RWPE2 (cell line): ENCODE results near the gene TOR1A.

Source experiments
- ATAC-seq: fragments of 200-7000 bp; cut with Tn5 transposase; 3 replicates; pipeline ENCODE4 v1.9.1; 2021; ENCODE audit warnings: low read depth
- DNase-seq: peaks from one replicate; pipeline ENCODE4 v3.0.0-alpha.2; 2020; ENCODE audit warnings: low spot score
- H3K27ac ChIP-seq: fragments of 450-650 bp; 2 replicates; pipeline ENCODE4 v1.5.1; 2017; ENCODE audit warnings: mild to moderate bottlenecking; ENCODE audit not compliant: poor library complexity, severe bottlenecking
- H3K27me3 ChIP-seq: fragments of 250-450 bp; sonication (Bioruptor Pico); 2 replicates; pipeline ENCODE4 v1.5.1; 2021; ENCODE audit warnings: mild to moderate bottlenecking, moderate library complexity; ENCODE audit not compliant: insufficient read depth, poor library complexity, severe bottlenecking
- H3K36me3 ChIP-seq: fragments of 250-450 bp; sonication (Bioruptor Pico); 2 replicates; pipeline ENCODE4 v1.5.1; 2020; ENCODE audit warnings: low read depth, mild to moderate bottlenecking, moderate library complexity
- H3K4me1 ChIP-seq: fragments of 250-450 bp; sonication (Bioruptor Pico); 2 replicates; pipeline ENCODE4 v1.5.1; 2021; ENCODE audit warnings: mild to moderate bottlenecking, moderate library complexity; ENCODE audit not compliant: insufficient read depth, poor library complexity, severe bottlenecking
- H3K4me3 ChIP-seq: fragments of 250-450 bp; sonication (Bioruptor Pico); 2 replicates; pipeline ENCODE4 v1.5.1; 2021; ENCODE audit warnings: mild to moderate bottlenecking, moderate library complexity; ENCODE audit not compliant: severe bottlenecking
- H3K9me3 ChIP-seq: fragments of 250-450 bp; sonication (Bioruptor Pico); 2 replicates; pipeline ENCODE4 v1.5.1; 2021; ENCODE audit warnings: mild to moderate bottlenecking, moderate library complexity; ENCODE audit not compliant: severe bottlenecking
- TF ChIP-seq, protein P1 (sequence below): fragments of 450-650 bp; IDR thresholded peaks from one replicate; pipeline ENCODE4 v1.5.1; 2017; ENCODE audit warnings: mild to moderate bottlenecking, moderate library complexity; ENCODE audit not compliant: poor library complexity, severe bottlenecking

TOR1A gene

DNA sequence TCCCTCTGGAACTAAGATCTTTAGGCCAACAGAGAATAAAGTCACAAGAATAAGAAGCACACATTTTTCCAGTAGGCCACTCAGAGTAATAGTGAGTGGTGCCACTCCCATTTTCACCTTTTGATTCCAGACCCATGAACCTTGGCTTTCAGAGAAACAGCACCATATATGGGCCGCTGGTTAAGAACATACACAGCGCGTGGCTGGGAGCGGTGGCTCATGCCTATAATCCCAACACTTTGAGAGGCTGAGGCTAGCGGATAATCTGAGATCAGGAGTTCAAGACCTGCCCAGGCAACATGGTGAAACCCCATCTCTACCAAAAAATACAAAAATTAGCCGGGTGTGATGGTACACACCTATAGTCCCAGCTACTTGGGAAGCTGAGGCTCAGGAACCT, 55.5 kb downstream of the TOR1A start:
- no peak overlapping the region for H3K27ac ChIP-seq

DNA sequence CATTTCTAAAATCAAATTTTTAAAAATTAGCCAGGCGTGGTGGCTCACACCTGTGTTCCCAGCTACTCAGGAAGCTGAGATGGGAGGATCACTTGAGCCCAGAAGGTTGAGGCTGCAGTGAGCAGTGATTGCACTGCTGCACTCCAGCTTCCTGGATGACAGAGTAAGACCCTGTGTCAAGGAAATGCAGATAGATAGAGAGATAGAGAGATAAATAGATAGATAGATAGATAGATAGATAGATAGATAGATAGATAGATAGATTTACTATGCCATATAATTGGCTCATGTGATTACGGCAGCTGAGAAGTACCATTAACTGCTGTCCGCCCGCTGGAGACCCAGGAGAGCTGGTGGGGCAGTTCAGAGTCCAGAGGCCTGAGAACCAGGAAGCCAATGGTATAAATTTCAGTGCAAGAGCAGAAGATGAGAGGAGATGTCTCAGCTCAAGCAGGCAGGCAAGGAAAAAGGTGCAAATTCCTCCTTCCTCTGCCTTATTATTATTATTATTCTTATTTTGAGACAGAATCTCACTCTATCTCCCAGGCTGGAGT, 58.1 kb downstream of the TOR1A start:
- Histone ChIP-seq H3K27ac (no peak overlapping the region), H3K4me1 (peaks cover 10% of the 10 kb centered on the region), H3K27me3 (no peaks in the 10 kb centered on the region), H3K36me3 (no peaks in the 10 kb centered on the region), H3K9me3 (no peaks in the 10 kb centered on the region), H3K4me3 (no peak overlapping the region)
- TF ChIP-seq, protein P1, sequence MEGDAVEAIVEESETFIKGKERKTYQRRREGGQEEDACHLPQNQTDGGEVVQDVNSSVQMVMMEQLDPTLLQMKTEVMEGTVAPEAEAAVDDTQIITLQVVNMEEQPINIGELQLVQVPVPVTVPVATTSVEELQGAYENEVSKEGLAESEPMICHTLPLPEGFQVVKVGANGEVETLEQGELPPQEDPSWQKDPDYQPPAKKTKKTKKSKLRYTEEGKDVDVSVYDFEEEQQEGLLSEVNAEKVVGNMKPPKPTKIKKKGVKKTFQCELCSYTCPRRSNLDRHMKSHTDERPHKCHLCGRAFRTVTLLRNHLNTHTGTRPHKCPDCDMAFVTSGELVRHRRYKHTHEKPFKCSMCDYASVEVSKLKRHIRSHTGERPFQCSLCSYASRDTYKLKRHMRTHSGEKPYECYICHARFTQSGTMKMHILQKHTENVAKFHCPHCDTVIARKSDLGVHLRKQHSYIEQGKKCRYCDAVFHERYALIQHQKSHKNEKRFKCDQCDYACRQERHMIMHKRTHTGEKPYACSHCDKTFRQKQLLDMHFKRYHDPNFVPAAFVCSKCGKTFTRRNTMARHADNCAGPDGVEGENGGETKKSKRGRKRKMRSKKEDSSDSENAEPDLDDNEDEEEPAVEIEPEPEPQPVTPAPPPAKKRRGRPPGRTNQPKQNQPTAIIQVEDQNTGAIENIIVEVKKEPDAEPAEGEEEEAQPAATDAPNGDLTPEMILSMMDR: no peak
- ATAC-seq (no peak), DNase-seq (no peak)

More for the DNA sequence above, 55.5 kb downstream of the TOR1A start:
- TF ChIP-seq, protein P1: no peak
- Histone ChIP-seq H3K4me3 (no peak overlapping the region), H3K4me1 (no peaks in the 10 kb centered on the region), H3K27me3 (no peaks in the 10 kb centered on the region), H3K36me3 (no peaks in the 10 kb centered on the region), H3K9me3 (no peaks in the 10 kb centered on the region)
- DNase-seq (no peak), ATAC-seq (no peak)

DNA sequence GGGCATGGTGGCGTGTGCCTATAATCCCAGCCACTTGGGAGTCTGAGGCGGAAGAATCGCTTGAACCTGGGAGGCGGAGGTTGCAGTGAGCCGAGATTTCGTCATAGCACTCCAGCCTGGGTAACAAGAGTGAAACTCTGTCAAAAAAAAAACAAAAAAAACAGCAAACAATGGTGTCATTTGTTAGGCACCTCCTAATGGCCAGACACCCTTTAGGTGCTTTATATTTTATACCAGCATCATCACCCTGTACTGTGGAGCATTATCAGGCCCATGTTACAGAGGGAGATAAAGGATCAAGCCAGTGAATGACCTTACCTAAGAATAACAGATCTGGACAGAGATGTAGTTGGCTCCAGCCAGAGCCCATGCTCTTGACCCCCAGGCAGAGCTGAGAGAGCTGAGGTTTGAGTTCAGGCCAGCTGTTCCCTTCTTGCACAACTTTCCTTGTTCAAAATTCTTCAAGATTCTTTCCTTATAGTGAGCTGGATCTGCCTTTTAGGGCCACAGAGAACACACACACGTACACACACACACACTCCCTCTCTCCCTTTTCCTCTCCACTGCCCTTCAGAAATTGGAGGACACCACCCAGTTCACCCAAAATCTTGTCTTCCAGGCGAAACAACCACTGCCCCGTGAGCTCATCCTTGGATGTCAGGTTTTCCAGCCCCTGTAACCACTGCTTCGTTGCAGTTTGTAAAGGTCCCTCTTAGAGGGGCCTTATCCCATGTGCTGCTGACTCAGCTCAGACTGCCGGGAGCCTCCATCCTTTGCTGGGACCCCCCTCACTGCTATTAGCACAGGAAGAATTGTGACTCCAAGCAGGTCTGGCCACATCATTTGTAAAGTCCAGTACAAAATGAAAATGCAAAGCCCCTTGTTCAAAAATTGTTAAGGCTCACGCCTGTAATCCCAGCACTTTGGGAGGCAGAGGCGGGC, 60.7 kb downstream of the TOR1A start:
- Histone ChIP-seq H3K4me3 (no peak overlapping the region), H3K27me3 (no peaks in the 10 kb centered on the region), H3K4me1 (peaks cover 10% of the 10 kb centered on the region), H3K9me3 (no peaks in the 10 kb centered on the region), H3K27ac (peak overlapping the region; percentile 43), H3K36me3 (no peaks in the 10 kb centered on the region)
- TF ChIP-seq, protein P1: no peak
- DNase-seq (no peak), ATAC-seq (no peak)
